H9 (cell line): ENCODE measurements around the gene SGTB. TPM values are rescaled to one million over a fixed set of nuclear protein-coding genes. Genes with fewer than 3 reads are reported as not detected.

Experiments used
- DNase-seq: peaks from one replicate; pipeline ENCODE4 v3.0.0-alpha.2; 2017
- H2AFZ ChIP-seq: one replicate; pipeline ENCODE4 v1.6.1; 2013; ENCODE audit warnings: mild to moderate bottlenecking, low read length, control low read depth, moderate library complexity
- H2AK5ac ChIP-seq: 2 replicates; pipeline ENCODE4 v1.6.1; 2013; ENCODE audit warnings: low read length, control low read depth, mixed read lengths; ENCODE audit not compliant: insufficient read length
- H2BK120ac ChIP-seq: one replicate; pipeline ENCODE4 v1.6.1; 2013; ENCODE audit warnings: low read depth, mild to moderate bottlenecking, low read length, control low read depth, inconsistent platforms; ENCODE audit not compliant: poor library complexity, severe bottlenecking
- H2BK12ac ChIP-seq: 2 replicates; pipeline ENCODE4 v1.6.1; 2013; ENCODE audit warnings: low read length, control low read depth, mixed read lengths, low read depth; ENCODE audit not compliant: insufficient read length
- H2BK15ac ChIP-seq: 2 replicates; pipeline ENCODE4 v1.6.1; 2013; ENCODE audit warnings: low read depth, low read length, control low read depth
- H2BK20ac ChIP-seq: one replicate; pipeline ENCODE4 v1.6.1; 2013; ENCODE audit warnings: low read depth, mild to moderate bottlenecking, low read length, control low read depth, inconsistent platforms; ENCODE audit not compliant: poor library complexity, severe bottlenecking
- H2BK5ac ChIP-seq: 2 replicates; pipeline ENCODE4 v1.6.1; 2013; ENCODE audit warnings: low read length, control low read depth, mixed read lengths; ENCODE audit not compliant: insufficient read length
- H3K14ac ChIP-seq: 2 replicates; pipeline ENCODE4 v1.6.1; 2013; ENCODE audit warnings: low read length, control low read depth; ENCODE audit not compliant: insufficient read depth
- H3K18ac ChIP-seq: 2 replicates; pipeline ENCODE4 v1.6.1; 2013; ENCODE audit warnings: low read depth, mild to moderate bottlenecking, mixed read lengths, low read length, control low read depth; ENCODE audit not compliant: insufficient read length
- H3K23ac ChIP-seq: 2 replicates; pipeline ENCODE4 v1.6.1; 2013; ENCODE audit warnings: low read length, control low read depth, mixed read lengths, low read depth; ENCODE audit not compliant: insufficient read length
- H3K23me2 ChIP-seq: 2 replicates; pipeline ENCODE4 v1.6.1; 2013; ENCODE audit warnings: low read depth, mild to moderate bottlenecking, mixed read lengths, low read length, control low read depth; ENCODE audit not compliant: insufficient read length, poor library complexity, severe bottlenecking
- H3K27ac ChIP-seq: 2 replicates; pipeline ENCODE4 v1.5.1; 2013; ENCODE audit warnings: low read length, control low read depth, mixed read lengths, low read depth; ENCODE audit not compliant: insufficient read length
- H3K27me3 ChIP-seq: 2 replicates; pipeline ENCODE4 v1.6.1; 2013; ENCODE audit warnings: low read length, control low read depth, inconsistent platforms; ENCODE audit not compliant: insufficient read depth
- H3K4ac ChIP-seq: 2 replicates; pipeline ENCODE4 v1.6.1; 2013; ENCODE audit warnings: low read depth, mild to moderate bottlenecking, control low read depth, inconsistent platforms, low read length, moderate library complexity
- H3K4me1 ChIP-seq: 2 replicates; pipeline ENCODE4 v1.6.1; 2013; ENCODE audit warnings: low read length, control low read depth, inconsistent platforms; ENCODE audit not compliant: insufficient read depth
- H3K4me2 ChIP-seq: 2 replicates; pipeline ENCODE4 v1.6.1; 2013; ENCODE audit warnings: low read length, control low read depth, mixed read lengths; ENCODE audit not compliant: insufficient read length, insufficient read depth
- H3K56ac ChIP-seq: 2 replicates; pipeline ENCODE4 v1.6.1; 2013; ENCODE audit warnings: low read depth, mild to moderate bottlenecking, mixed read lengths, low read length, control low read depth; ENCODE audit not compliant: insufficient read length
- H3K79me1 ChIP-seq: 2 replicates; pipeline ENCODE4 v1.6.1; 2013; ENCODE audit warnings: low read depth, mild to moderate bottlenecking, moderate library complexity, low read length, control low read depth, inconsistent platforms; ENCODE audit not compliant: insufficient read depth, poor library complexity, severe bottlenecking
- H3K79me2 ChIP-seq: 2 replicates; pipeline ENCODE4 v1.6.1; 2013; ENCODE audit warnings: low read length, control low read depth, inconsistent platforms; ENCODE audit not compliant: insufficient read depth
- H3K9ac ChIP-seq: 2 replicates; pipeline ENCODE4 v1.6.1; 2013; ENCODE audit warnings: low read length, control low read depth, mixed read lengths; ENCODE audit not compliant: insufficient read length; ENCODE audit errors: extremely low read depth
- H3K9me3 ChIP-seq: one replicate; pipeline ENCODE4 v1.6.1; 2013; ENCODE audit warnings: low read depth, low read length, inconsistent platforms; ENCODE audit not compliant: control insufficient read depth
- H3T11ph ChIP-seq: one replicate; pipeline ENCODE4 v1.6.1; 2013; ENCODE audit warnings: mild to moderate bottlenecking, low read length, control low read depth, inconsistent platforms
- H4K20me1 ChIP-seq: one replicate; pipeline ENCODE4 v1.6.1; 2013; ENCODE audit not compliant: control insufficient read depth, insufficient read length, insufficient read depth
- H4K5ac ChIP-seq: 2 replicates; pipeline ENCODE4 v1.6.1; 2013; ENCODE audit warnings: low read depth, mild to moderate bottlenecking, mixed read lengths, low read length, control low read depth; ENCODE audit not compliant: insufficient read length
- H4K8ac ChIP-seq: replicated peaks from 2 replicates; pipeline ENCODE4 v1.6.1; 2013; ENCODE audit warnings: low read length, control low read depth, mixed read lengths, low read depth; ENCODE audit not compliant: insufficient read length
- H4K91ac ChIP-seq: 2 replicates; pipeline ENCODE4 v1.6.1; 2013; ENCODE audit warnings: low read depth, mild to moderate bottlenecking, moderate library complexity, mixed read lengths, low read length, control low read depth; ENCODE audit not compliant: insufficient read length
- H3K27ac Mint-ChIP-seq, 3 experiments: 2 replicates in 2 of 3; 3 replicates in 1 of 3; pipeline ENCODE4 v1.8.0; 2020 to 2021; ENCODE audit warnings: mixed read lengths in 3 of 3, mild to moderate bottlenecking in 1 of 3, moderate library complexity in 1 of 3
- H3K27me3 Mint-ChIP-seq: 2 replicates; pipeline ENCODE4 v1.8.0; 2021; ENCODE audit warnings: low read depth, mild to moderate bottlenecking, moderate library complexity, mixed read lengths
- H3K36me3 Mint-ChIP-seq, 3 experiments: 2 replicates in 2 of 3; 3 replicates in 1 of 3; pipeline ENCODE4 v1.8.0; 2020 to 2021; ENCODE audit warnings: low read depth in 3 of 3, mixed read lengths in 3 of 3; ENCODE audit not compliant: insufficient read depth in 1 of 3
- H3K4me1 Mint-ChIP-seq, 2 experiments: 2 replicates each; pipeline ENCODE4 v1.8.0; 2020; ENCODE audit warnings: mixed read lengths in 2 of 2
- H3K4me3 Mint-ChIP-seq, 2 experiments: 2 replicates in 1 of 2; 3 replicates in 1 of 2; pipeline ENCODE4 v1.8.0; 2020 to 2021; ENCODE audit warnings: mild to moderate bottlenecking in 2 of 2, mixed read lengths in 2 of 2, moderate library complexity in 1 of 2
- H3K9me3 Mint-ChIP-seq, 2 experiments: 2 replicates in 1 of 2; 3 replicates in 1 of 2; pipeline ENCODE4 v1.8.0; 2020; ENCODE audit warnings: mild to moderate bottlenecking in 2 of 2, mixed read lengths in 2 of 2, moderate library complexity in 1 of 2
- WGBS: extraction: QIAGEN DNeasy Blood & Tissue Kit; methylation state at CpG from one replicate; pipeline ENCODE4 v1.1.7; 2013; ENCODE audit warnings: missing lambda C conversion rate, low lambda C conversion rate, mixed read lengths; ENCODE audit not compliant: insufficient read length; ENCODE audit errors: extremely low coverage; 5-methylcytosine and 5-hydroxymethylcytosine counted together
- total RNA-seq: library from RNA; stranded (reverse); gene quantifications from 2 replicates; pipeline ENCODE4 v1.2.1, GENCODE V29; 2021
- TF ChIP-seq, protein P1 (sequence below): fragments of 200-600 bp; sonication (generic); conservative IDR thresholded peaks from 3 replicates; pipeline ENCODE4 v1.8.0; 2021; ENCODE audit warnings: antibody characterized with exemption, mild to moderate bottlenecking

SGTB gene
- total RNA-seq, 1 experiment from 2014 or later: 18.7 TPM

DNA sequence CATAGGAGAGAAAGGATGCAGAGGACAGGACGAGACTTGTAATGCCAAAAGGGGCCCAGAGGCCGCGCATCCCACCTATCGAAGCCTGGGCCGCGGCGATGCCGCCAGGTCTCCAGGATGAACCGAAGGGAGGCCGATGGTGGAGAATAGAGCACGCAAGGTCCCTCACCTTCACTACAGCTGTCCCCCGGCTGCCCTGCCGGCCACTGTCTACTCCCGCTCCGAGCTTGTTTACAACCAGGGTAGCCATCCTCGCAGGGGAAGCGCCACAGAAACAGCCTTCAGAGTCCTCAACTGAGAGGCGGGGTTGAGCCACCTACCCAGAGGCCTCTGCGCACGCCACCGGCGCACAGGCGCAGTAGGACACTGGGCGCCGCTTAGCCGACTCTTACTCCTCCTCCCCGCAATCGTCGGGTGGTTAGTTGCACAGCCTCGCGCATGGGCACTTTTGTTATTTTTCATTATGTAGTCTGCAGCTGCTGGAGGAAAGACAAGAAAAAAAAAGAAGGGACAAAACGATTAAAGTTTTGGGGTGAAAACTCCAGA lies 97.8 kb downstream of the SGTB start, which contains the start of gene TRIM23:
Gene TRIM23 (minus strand): TSS at position 309 of the 546 bp plus-strand sequence. CDS start 59 bp downstream, at position 250.
- no peak within 1 kb of the TSS for H2AK5ac ChIP-seq
- no peak within 1 kb of the TSS for H2BK20ac ChIP-seq
- no peak within 1 kb of the TSS for H2BK15ac ChIP-seq
- H4K8ac ChIP-seq: no peak within 1 kb of the TSS
- no peaks in the 10 kb centered on the region for H3K79me1 ChIP-seq
- Mint-ChIP-seq H3K27me3 (no peaks in the 10 kb centered on the region), H3K9me3 (no peaks in the 10 kb centered on the region), H3K27ac (peak within 1 kb of the TSS; percentile 97 to 99 (median 97)), H3K4me1 (peaks cover 11 to 12% of the 10 kb centered on the region in 2 experiments), H3K4me3 (peak within 1 kb of the TSS; percentile 95), H3K36me3 (no peaks in the 10 kb centered on the region)
- H3K4ac ChIP-seq: no peak within 1 kb of the TSS
- H2AFZ ChIP-seq: peak within 1 kb of the TSS; percentile 93
- WGBS: no CpG with 5 or more reads among the region's 32 CpGs
- H3K9me3 ChIP-seq: no peaks in the 10 kb centered on the region
- peak within 1 kb of the TSS; percentile 58 for H2BK5ac ChIP-seq
- H3K27me3 ChIP-seq: no peaks in the 10 kb centered on the region
- no peak within 1 kb of the TSS for H3T11ph ChIP-seq
- peak within 1 kb of the TSS; percentile 71 for H3K27ac ChIP-seq
- H3K14ac ChIP-seq: no peak within 1 kb of the TSS; the same call in 1 of the 2 replicates
- H4K5ac ChIP-seq: peak within 1 kb of the TSS; percentile 44
- peak within 1 kb of the TSS; percentile 99 for H3K4me2 ChIP-seq
- H4K20me1 ChIP-seq: no peaks in the 10 kb centered on the region
- TF ChIP-seq, protein P1, sequence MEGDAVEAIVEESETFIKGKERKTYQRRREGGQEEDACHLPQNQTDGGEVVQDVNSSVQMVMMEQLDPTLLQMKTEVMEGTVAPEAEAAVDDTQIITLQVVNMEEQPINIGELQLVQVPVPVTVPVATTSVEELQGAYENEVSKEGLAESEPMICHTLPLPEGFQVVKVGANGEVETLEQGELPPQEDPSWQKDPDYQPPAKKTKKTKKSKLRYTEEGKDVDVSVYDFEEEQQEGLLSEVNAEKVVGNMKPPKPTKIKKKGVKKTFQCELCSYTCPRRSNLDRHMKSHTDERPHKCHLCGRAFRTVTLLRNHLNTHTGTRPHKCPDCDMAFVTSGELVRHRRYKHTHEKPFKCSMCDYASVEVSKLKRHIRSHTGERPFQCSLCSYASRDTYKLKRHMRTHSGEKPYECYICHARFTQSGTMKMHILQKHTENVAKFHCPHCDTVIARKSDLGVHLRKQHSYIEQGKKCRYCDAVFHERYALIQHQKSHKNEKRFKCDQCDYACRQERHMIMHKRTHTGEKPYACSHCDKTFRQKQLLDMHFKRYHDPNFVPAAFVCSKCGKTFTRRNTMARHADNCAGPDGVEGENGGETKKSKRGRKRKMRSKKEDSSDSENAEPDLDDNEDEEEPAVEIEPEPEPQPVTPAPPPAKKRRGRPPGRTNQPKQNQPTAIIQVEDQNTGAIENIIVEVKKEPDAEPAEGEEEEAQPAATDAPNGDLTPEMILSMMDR: peak; percentile 34; the same call in 1 of the 3 replicates
- peaks cover 5% of the 10 kb centered on the region; the same call in 1 of the 2 replicates for H3K79me2 ChIP-seq
- H3K23ac ChIP-seq: no peak within 1 kb of the TSS
- no peaks in the 10 kb centered on the region for H3K23me2 ChIP-seq
- no peak within 1 kb of the TSS for H2BK120ac ChIP-seq
- H4K91ac ChIP-seq: no peak within 1 kb of the TSS
- H3K4me1 ChIP-seq: no peaks in the 10 kb centered on the region
- H2BK12ac ChIP-seq: no peak within 1 kb of the TSS
- H3K18ac ChIP-seq: peak within 1 kb of the TSS; percentile 77
- peak within 1 kb of the TSS; percentile 94 for H3K9ac ChIP-seq
- no peak within 1 kb of the TSS for H3K56ac ChIP-seq
- DNase-seq: peak; percentile 93
